Measurements from ENCODE around the gene BAAT. TPM values are rescaled to one million over a fixed set of nuclear protein-coding genes. Genes with fewer than 3 reads are reported as not detected.

The BAAT gene
- total and polyA plus RNA-seq, 2 of the 13 experiments (the other 11 are each of a cell fraction or from before 2014, with no cell fraction given): 0.71 to 7.9 TPM

- TF ChIP-seq PRDM10 (CRISPR knock-in tag; IDR thresholded peaks at IDR 0.05; ENCODE audit: low read depth) (0 out of 2 replicates have a peak, but pooled peaks have one; percentile 61), ZNF589 (CRISPR knock-in tag; conservative IDR thresholded peaks at IDR 0.05) (no peak), ZNF850 (CRISPR knock-in tag; conservative IDR thresholded peaks at IDR 0.05) (0 out of 2 replicates have a peak, but pooled peaks have one; percentile 66), KLF16 (CRISPR knock-in tag; IDR thresholded peaks at IDR 0.05) (peak in 1 of 2 experiments; percentile 78; a peak in 1 of 4 replicates), ZNF772 (CRISPR knock-in tag; IDR thresholded peaks at IDR 0.05) (no peak; the same call in 1 of the 2 replicates), NFE2L1 (CRISPR knock-in tag; IDR thresholded peaks at IDR 0.05; ENCODE audit: borderline replicate concordance) (no peak), HNRNPLL (IDR thresholded peaks at IDR 0.05; ENCODE audit: low read depth, low read length, poor library complexity, severe bottlenecking) (no peak), MLX (CRISPR knock-in tag; IDR thresholded peaks at IDR 0.05) (peak; percentile 72; the same call in 1 of the 2 replicates), ZNF746 (CRISPR knock-in tag; IDR thresholded peaks at IDR 0.05) (peak; percentile 16; the same call in 1 of the 2 replicates), ZNF124 (CRISPR knock-in tag; IDR thresholded peaks at IDR 0.05) (no peak; the same call in 1 of the 2 replicates), ZFP82 (CRISPR knock-in tag; IDR thresholded peaks at IDR 0.05; ENCODE audit: borderline replicate concordance) (peak; percentile 80; the same call in 1 of the 2 replicates), ZNF556 (CRISPR knock-in tag; IDR thresholded peaks at IDR 0.05; ENCODE audit: borderline replicate concordance) (no peak), CCAR2 (optimal IDR thresholded peaks at IDR 0.05; ENCODE audit: low read depth, low read length) (peak; percentile 47), RXRB (CRISPR knock-in tag; IDR thresholded peaks at IDR 0.05; ENCODE audit: borderline replicate concordance) (peak; percentile 87), ZNF407 (CRISPR knock-in tag; IDR thresholded peaks at IDR 0.05; ENCODE audit: not compliant biosample characterization) (no peak)
Observed at GRCh38 chr9:101354143-101354764, 30.6 kb downstream of the BAAT start (continued).

Measured in HepG2 (cell line).